Heart left ventricle (tissue), 13 donors: ENCODE data around the gene FRK.

Experiments
- CTCF ChIP-seq, 12 donors: fragments of 200-600 bp; sonication (generic) in 4 of 12; IDR thresholded peaks; one replicate each; pipeline versions ENCODE4 v1.5.0 to v1.8.0; 2018 to 2022; ENCODE audit warnings: antibody characterized with exemption in 12 of 12, mild to moderate bottlenecking in 5 of 12
- POLR2A ChIP-seq, 2 donors: fragments of 450-650 bp; IDR thresholded peaks; one replicate each; pipeline ENCODE4 v1.6.1; 2017; ENCODE audit warnings: antibody characterized with exemption in 2 of 2, mild to moderate bottlenecking in 2 of 2, moderate library complexity in 2 of 2
- donor health status: ischemic (EF 13 %, LVEDD 7.1; RV severe dilation, severe dysfunction).
- donor health status: DM: no; HTN: yes; CAD: no.
- donor health status: DM: no; HTN: no; CAD: no.
- donor health status: ischemic (EF 25% LVEDD 6.9; RV normal size, moderate dysfunction).
- donor health status: ischemic (EF 25% LVEDD 5.7; RV mildly dilated, moderate dysfunction).
- donor health status: ischemic (EF 35%, LVEDD 5.7; RV mildly dilated, moderate dysfunction).
- donor health status: nonischemic (EF 11% LVEDD 7.7; RV severe dilation, severe dysfunction).
- donor health status: DM: yes; HTN: yes; CAD: no.
- donor health status: PGD.
- donor health status: ischemic (EF 29% LVEDD 5.4; RV normal size, mild dysfunction).
- donor health status: nonischemic (EF 23%, LVEDD 6.1; RV moderate dilation, normal function).

GRCh38 chr6:116084284-116084683 is 23.6 kb upstream of the FRK start:
- TF ChIP-seq CTCF (IDR thresholded peaks at IDR 0.05) (no peak), POLR2A (IDR thresholded peaks at IDR 0.05) (no peak)
